Osteoblast (primary cell): ENCODE data around the gene TSPAN4. TPM values are rescaled to one million over a fixed set of nuclear protein-coding genes. Genes with fewer than 3 reads are reported as not detected.
A peak's percentile ranks its signal among the peaks of the same experiment; 100 is the strongest.

Source experiments
- DNase-seq: peaks from one replicate; pipeline ENCODE4 v3.0.0; 2011; ENCODE audit warnings: low spot score, mixed read lengths; ENCODE audit not compliant: insufficient read length; ENCODE audit errors: missing footprints
- H2AFZ ChIP-seq: 2 replicates; pipeline ENCODE4 v1.6.0; 2011; ENCODE audit warnings: mild to moderate bottlenecking, low read length
- H3K27ac ChIP-seq: 2 replicates; pipeline ENCODE4 v1.5.1; 2011; ENCODE audit warnings: mild to moderate bottlenecking, low read depth, low read length, moderate library complexity
- H3K27me3 ChIP-seq: 2 replicates; pipeline ENCODE4 v1.6.0; 2012; ENCODE audit warnings: mild to moderate bottlenecking, control low read depth, inconsistent platforms, low read length, moderate library complexity; ENCODE audit not compliant: insufficient read depth
- H3K36me3 ChIP-seq: 2 replicates; pipeline ENCODE4 v1.5.1; 2011; ENCODE audit warnings: mild to moderate bottlenecking, low read length, control low read depth, moderate library complexity; ENCODE audit not compliant: insufficient read depth
- H3K4me1 ChIP-seq: 2 replicates; pipeline ENCODE4 v1.5.1; 2011; ENCODE audit warnings: mild to moderate bottlenecking, low read length, control low read depth, moderate library complexity; ENCODE audit not compliant: insufficient read depth
- H3K4me2 ChIP-seq: 2 replicates; pipeline ENCODE4 v1.6.0; 2011; ENCODE audit warnings: mild to moderate bottlenecking, low read length; ENCODE audit not compliant: insufficient read depth
- H3K4me3 ChIP-seq: fragments of 200-600 bp; sonication (generic); 3 replicates; pipeline ENCODE4 v1.5.1; 2012; ENCODE audit warnings: mild to moderate bottlenecking, low read length, inconsistent platforms; ENCODE audit not compliant: insufficient read depth
- H3K79me2 ChIP-seq: 2 replicates; pipeline ENCODE4 v1.6.0; 2012; ENCODE audit warnings: mild to moderate bottlenecking, low read length, control low read depth, inconsistent platforms; ENCODE audit not compliant: insufficient read depth
- H3K9me3 ChIP-seq: 2 replicates; pipeline ENCODE4 v1.5.1; 2011; ENCODE audit warnings: low read depth, low read length, control low read depth
- H4K20me1 ChIP-seq: 2 replicates; pipeline ENCODE4 v1.6.0; 2012; ENCODE audit warnings: mild to moderate bottlenecking, low read length, control low read depth; ENCODE audit not compliant: insufficient read depth
- CTCF ChIP-seq: IDR thresholded peaks from 2 replicates; pipeline ENCODE4 v1.5.1; 2011; ENCODE audit warnings: mild to moderate bottlenecking, low read depth, low read length, moderate library complexity; ENCODE audit errors: extremely low read depth
- total RNA-seq: library from RNA; depleted of rRNA; stranded (reverse); fragments of >200 nt; gene quantifications from 2 replicates; pipeline ENCODE4 v1.2.3, GENCODE V29; 2012

The TSPAN4 gene
- total RNA-seq, 1 donor: 168 TPM

- peaks cover 34% of the 10 kb centered on the region for H3K36me3 ChIP-seq
- H3K27me3 ChIP-seq: no peaks in the 10 kb centered on the region
- H2AFZ ChIP-seq: no peak overlapping the region
- no peaks in the 10 kb centered on the region for H3K9me3 ChIP-seq
- TF ChIP-seq CTCF: no peak
- peak overlapping the region; percentile 87 for H3K4me3 ChIP-seq
- peak overlapping the region; percentile 92 for H3K4me2 ChIP-seq
- DNase-seq: peak; percentile 98
- H3K79me2 ChIP-seq: peaks cover 53% of the 10 kb centered on the region
- peaks cover 42% of the 10 kb centered on the region for H3K4me1 ChIP-seq
- peak overlapping the region; percentile 92 for H3K27ac ChIP-seq
- peaks cover 50% of the 10 kb centered on the region for H4K20me1 ChIP-seq
These were observed 8.0 kb upstream of the TSPAN4 start for GRCh38 chr11:834371-835316.

GRCh38 chr11:836274-836673, 6.4 kb upstream of the TSPAN4 start:
- H3K4me2 ChIP-seq: no peak overlapping the region
- no peaks in the 10 kb centered on the region for H3K9me3 ChIP-seq
- no peak overlapping the region for H3K4me3 ChIP-seq
- H3K79me2 ChIP-seq: peaks cover 69% of the 10 kb centered on the region
- peaks cover 58% of the 10 kb centered on the region for H4K20me1 ChIP-seq
- H3K27me3 ChIP-seq: no peaks in the 10 kb centered on the region
- H3K36me3 ChIP-seq: peaks cover 50% of the 10 kb centered on the region
- H2AFZ ChIP-seq: no peak overlapping the region
- H3K27ac ChIP-seq: no peak overlapping the region
- peaks cover 37% of the 10 kb centered on the region for H3K4me1 ChIP-seq
- TF ChIP-seq CTCF: no peak
- no peak for DNase-seq

GRCh38 chr11:836700-837099, 6.0 kb upstream of the TSPAN4 start:
- no peak for DNase-seq
- Histone ChIP-seq H3K27me3 (no peaks in the 10 kb centered on the region), H3K36me3 (peaks cover 51% of the 10 kb centered on the region), H2AFZ (no peak overlapping the region), H3K9me3 (no peaks in the 10 kb centered on the region), H3K79me2 (peaks cover 74% of the 10 kb centered on the region), H4K20me1 (peaks cover 58% of the 10 kb centered on the region), H3K27ac (no peak overlapping the region), H3K4me1 (peaks cover 33% of the 10 kb centered on the region), H3K4me3 (no peak overlapping the region), H3K4me2 (no peak overlapping the region)
- no peak for TF ChIP-seq CTCF

GRCh38 chr11:837189-837989, 5.3 kb upstream of the TSPAN4 start:
- no peak overlapping the region for H3K4me3 ChIP-seq
- TF ChIP-seq CTCF: no peak
- no peak overlapping the region for H3K27ac ChIP-seq
- H3K79me2 ChIP-seq: peaks cover 80% of the 10 kb centered on the region
- H3K4me2 ChIP-seq: no peak overlapping the region
- no peak for DNase-seq
- peaks cover 51% of the 10 kb centered on the region for H3K36me3 ChIP-seq
- no peaks in the 10 kb centered on the region for H3K9me3 ChIP-seq
- H3K27me3 ChIP-seq: no peaks in the 10 kb centered on the region
- peaks cover 61% of the 10 kb centered on the region for H4K20me1 ChIP-seq
- no peak overlapping the region for H2AFZ ChIP-seq
- H3K4me1 ChIP-seq: peaks cover 26% of the 10 kb centered on the region
